ENCODE data around the gene UBTF. TPM values are rescaled to one million over a fixed set of nuclear protein-coding genes. Genes with fewer than 3 reads are reported as not detected.

UBTF gene
- total and polyA plus RNA-seq, 9 of the 15 experiments (the other 6 are each of a cell fraction or from before 2014, with no cell fraction given): 1.2 to 113 (median 83.6) TPM

GRCh38 chr17:44159519-44160210 lies 59.8 kb downstream of the UBTF start (continued):
- TF ChIP-seq POLR2G (IDR thresholded peaks at IDR 0.05; ENCODE audit: low read depth, low read length) (no peak), ZNF140 (CRISPR knock-in tag; IDR thresholded peaks at IDR 0.05) (no peak), GTF3C2 (IDR thresholded peaks at IDR 0.05; ENCODE audit: borderline replicate concordance, extremely low read depth, insufficient read length) (no peak), THAP12 (CRISPR knock-in tag; IDR thresholded peaks at IDR 0.05) (0 out of 2 replicates have a peak, but pooled peaks have one; percentile 36), NRF1 (conservative IDR thresholded peaks at IDR 0.05 in 1 of 2, IDR thresholded peaks at IDR 0.05 in 1 of 2) (peak; percentile 38 to 39; a peak in 2 of 4 replicates), ZNF311 (CRISPR knock-in tag; IDR thresholded peaks at IDR 0.05) (no peak), ZNF696 (CRISPR knock-in tag; conservative IDR thresholded peaks at IDR 0.05) (no peak), CBFA2T2 (conservative IDR thresholded peaks at IDR 0.05) (peak; percentile 79), TAF7 (tag; IDR thresholded peaks at IDR 0.05) (no peak), ZNF449 (CRISPR knock-in tag; IDR thresholded peaks at IDR 0.05) (no peak), CBX3 (IDR thresholded peaks at IDR 0.05; ENCODE audit: borderline replicate concordance in 1 of 2, low read length in 2 of 2) (peak in 1 of 2 experiments; percentile 26; a peak in 1 of 3 replicates), TCF7L2 (IDR thresholded peaks at IDR 0.05; ENCODE audit: low read depth, low read length) (no peak), HNRNPH1 (optimal IDR thresholded peaks at IDR 0.05; ENCODE audit: low read depth, low read length) (no peak), CHAMP1 (IDR thresholded peaks at IDR 0.05) (no peak), HIVEP1 (CRISPR knock-in tag; IDR thresholded peaks at IDR 0.05) (no peak)

Data from K562 (cell line).